HCT116 (cell line): ENCODE results near the gene CCDC70. TPM values are rescaled to one million over a fixed set of nuclear protein-coding genes. Genes with fewer than 3 reads are reported as not detected.

ENCODE experiments used
- ATAC-seq: fragments of 200-7000 bp; cut with Tn5 transposase; 2 replicates; pipeline ENCODE4 v1.9.1; 2020; ENCODE audit warnings: mild to moderate bottlenecking, moderate library complexity
- BruUV-seq: library from RNA; stranded (reverse); fragments of 400-500 nt; replicated peaks from 2 replicates; lab custom pipeline; 2021; lab: Mats Ljungman, UMichigan
- CTCF ChIA-PET: fragments of 300-600 bp; sonication (Branson Sonifier 250); formaldehyde crosslinking; loops from one replicate; lab custom pipeline; 2021; ENCODE audit warnings: antibody characterized with exemption; lab: Charles Lee
- POLR2A ChIA-PET: fragments of 300-600, 350-600 bp; sonication (Branson Sonifier 250); formaldehyde crosslinking; loops from one replicate; lab custom pipeline; 2021; ENCODE audit warnings: antibody characterized with exemption; lab: Charles Lee
- RAD21 ChIA-PET, 2 experiments: fragments of 300-600 bp; sonication (Branson Sonifier 250); formaldehyde crosslinking; loops; one replicate each; lab custom pipeline; 2023; ENCODE audit warnings: low total read pairs in 2 of 2; ENCODE audit not compliant: uncharacterized antibody in 2 of 2, unreplicated experiment in 2 of 2, low non-redundant PET in 1 of 2; lab: Charles Lee
- DNase-seq: peaks from one replicate; pipeline ENCODE4 v3.0.0-alpha.2; 2010; ENCODE audit warnings: low read depth, low spot score
- H2AFZ ChIP-seq: fragments of 200-600 bp; shearing (Covaris generic), sonication (generic); 2 replicates; pipeline ENCODE4 v1.6.1; 2017; ENCODE audit warnings: low read depth, mixed run types, mixed read lengths, antibody characterized with exemption, low read length; ENCODE audit not compliant: poor library complexity, severe bottlenecking
- H3K27ac ChIP-seq: 2 replicates; pipeline ENCODE4 v1.5.1; 2012; ENCODE audit warnings: low read depth, low read length
- H3K27me3 ChIP-seq: fragments of 200-600 bp; sonication (generic); 2 replicates; pipeline ENCODE4 v1.6.1; 2016; ENCODE audit warnings: mixed run types, low read length, mixed read lengths; ENCODE audit not compliant: insufficient read depth
- H3K36me3 ChIP-seq, 2 experiments: fragments of 200-500 bp in 1 of 2; fragments of 200-600 bp in 1 of 2; sonication (Bioruptor generic) in 1 of 2; sonication (generic) in 1 of 2; 2 replicates each; pipeline versions ENCODE4 v1.5.1 to v1.6.1; 2014 to 2016; ENCODE audit warnings: low read length in 2 of 2, inconsistent platforms in 1 of 2, mixed read lengths in 1 of 2, mixed run types in 1 of 2; ENCODE audit not compliant: insufficient read depth in 2 of 2, control insufficient read depth in 1 of 2
- H3K4me1 ChIP-seq, 2 experiments: fragments of 200-600 bp in 1 of 2; sonication (generic) in 1 of 2; 2 replicates each; pipeline versions ENCODE4 v1.5.1 to v1.6.1; 2012 to 2017; ENCODE audit warnings: low read length in 2 of 2, inconsistent platforms in 1 of 2, mild to moderate bottlenecking in 1 of 2, mixed read lengths in 1 of 2, mixed run types in 1 of 2, moderate library complexity in 1 of 2; ENCODE audit not compliant: insufficient read depth in 2 of 2, control insufficient read depth in 1 of 2
- H3K4me2 ChIP-seq: fragments of 200-600 bp; sonication (generic); 2 replicates; pipeline ENCODE4 v1.6.1; 2017; ENCODE audit warnings: mixed run types, low read length, mixed read lengths
- H3K4me3 ChIP-seq, 2 experiments: fragments of 200-600 bp in 1 of 2; sonication (generic) in 1 of 2; replicated peaks in 1 of 2; 2 replicates each; pipeline ENCODE4 v1.5.1; 2011 to 2016; ENCODE audit warnings: low read length in 2 of 2, control low read depth in 1 of 2, low read depth in 1 of 2, mild to moderate bottlenecking in 1 of 2, mixed read lengths in 1 of 2, mixed run types in 1 of 2
- H3K79me2 ChIP-seq: fragments of 200-600 bp; sonication (generic); 2 replicates; pipeline ENCODE4 v1.6.1; 2017; ENCODE audit warnings: mild to moderate bottlenecking, mixed run types, low read length, moderate library complexity, mixed read lengths; ENCODE audit not compliant: insufficient read depth
- H3K9ac ChIP-seq: fragments of 200-600 bp; sonication (generic); 2 replicates; pipeline ENCODE4 v1.6.1; 2016; ENCODE audit warnings: low read length, mixed read lengths
- H3K9me2 ChIP-seq: fragments of 200-600 bp; sonication (generic), shearing (Covaris generic); 2 replicates; pipeline ENCODE4 v1.6.1; 2017; ENCODE audit warnings: mixed run types, mild to moderate bottlenecking, moderate library complexity; ENCODE audit not compliant: insufficient read depth
- H3K9me3 ChIP-seq, 2 experiments: fragments of 200-500 bp in 1 of 2; fragments of 200-600 bp in 1 of 2; sonication (Bioruptor generic) in 1 of 2; sonication (generic) in 1 of 2; 2 replicates each; pipeline ENCODE4 v1.6.1; 2014 to 2017; ENCODE audit warnings: low read length in 2 of 2, mixed read lengths in 2 of 2, inconsistent platforms in 1 of 2, low read depth in 1 of 2, mild to moderate bottlenecking in 1 of 2, mixed run types in 1 of 2, moderate library complexity in 1 of 2; ENCODE audit not compliant: control insufficient read depth in 1 of 2, insufficient read depth in 1 of 2
- H4K20me1 ChIP-seq: fragments of 200-600 bp; sonication (generic), shearing (Covaris generic); 2 replicates; pipeline ENCODE4 v1.6.1; 2017; ENCODE audit warnings: mixed run types, mild to moderate bottlenecking, moderate library complexity; ENCODE audit not compliant: insufficient read depth
- CBX3 ChIP-seq: IDR thresholded peaks from 2 replicates; pipeline ENCODE4 v1.6.1; 2012; ENCODE audit warnings: low read depth
- EGR1 ChIP-seq: IDR thresholded peaks from 2 replicates; pipeline ENCODE4 v1.6.1; 2012; ENCODE audit warnings: low read depth
- ELF1 ChIP-seq: IDR thresholded peaks from 2 replicates; pipeline ENCODE4 v1.6.1; 2012; ENCODE audit warnings: low read depth, borderline replicate concordance
- EZH2 ChIP-seq: fragments of 200-600 bp; sonication (generic); IDR thresholded peaks from 2 replicates; pipeline ENCODE4 v1.6.1; 2017; ENCODE audit warnings: antibody characterized with exemption, mixed run types
- EZH2phosphoT487 ChIP-seq: fragments of 200-600 bp; IDR thresholded peaks from 2 replicates; pipeline ENCODE4 v1.6.1; 2018; ENCODE audit warnings: antibody characterized with exemption, borderline replicate concordance
- FOSL1 ChIP-seq: IDR thresholded peaks from 2 replicates; pipeline ENCODE4 v1.6.1; 2012; ENCODE audit warnings: low read depth
- JUND ChIP-seq: IDR thresholded peaks from 2 replicates; pipeline ENCODE4 v1.6.1; 2012
- MAX ChIP-seq: IDR thresholded peaks from 2 replicates; pipeline ENCODE4 v1.6.1; 2012
- POLR2AphosphoS5 ChIP-seq: IDR thresholded peaks from 2 replicates; pipeline ENCODE4 v1.6.1; 2011; ENCODE audit warnings: mild to moderate bottlenecking, low read depth, low read length, moderate library complexity
- RAD21 ChIP-seq: IDR thresholded peaks from 2 replicates; pipeline ENCODE4 v1.6.1; 2012; ENCODE audit warnings: low read depth, mild to moderate bottlenecking
- REST ChIP-seq: IDR thresholded peaks from 2 replicates; pipeline ENCODE4 v1.6.1; 2012; ENCODE audit warnings: low read depth
- SIN3A ChIP-seq: IDR thresholded peaks from 2 replicates; pipeline ENCODE4 v1.6.1; 2012; ENCODE audit warnings: low read depth
- SP1 ChIP-seq: IDR thresholded peaks from 2 replicates; pipeline ENCODE4 v1.6.1; 2012; ENCODE audit warnings: low read depth
- ZFX ChIP-seq: fragments of 450-650 bp; IDR thresholded peaks from 2 replicates; pipeline ENCODE4 v1.6.1; 2017
- intact Hi-C: fragments of 100-400 bp; cut with micrococcal nuclease; formaldehyde crosslinking; loops from 2 replicates; pipeline ENCODE4 v1.10.0; 2022
- total RNA-seq: library from RNA; stranded (reverse); gene quantifications from one replicate; pipeline ENCODE4 v1.2.1, GENCODE V29; 2021; ENCODE audit not compliant: unreplicated experiment
- TF ChIP-seq, protein P1 (sequence below): IDR thresholded peaks from 2 replicates; pipeline ENCODE4 v1.6.1; 2011; ENCODE audit warnings: mild to moderate bottlenecking, low read length, moderate library complexity; ENCODE audit not compliant: insufficient replicate concordance; ENCODE audit errors: extremely low read depth
- TF ChIP-seq, protein P2 (sequence below): IDR thresholded peaks from 2 replicates; pipeline ENCODE4 v1.6.1; 2012

Gene CCDC70
- total RNA-seq, 1 experiment from 2014 or later, result not detected

DNA sequence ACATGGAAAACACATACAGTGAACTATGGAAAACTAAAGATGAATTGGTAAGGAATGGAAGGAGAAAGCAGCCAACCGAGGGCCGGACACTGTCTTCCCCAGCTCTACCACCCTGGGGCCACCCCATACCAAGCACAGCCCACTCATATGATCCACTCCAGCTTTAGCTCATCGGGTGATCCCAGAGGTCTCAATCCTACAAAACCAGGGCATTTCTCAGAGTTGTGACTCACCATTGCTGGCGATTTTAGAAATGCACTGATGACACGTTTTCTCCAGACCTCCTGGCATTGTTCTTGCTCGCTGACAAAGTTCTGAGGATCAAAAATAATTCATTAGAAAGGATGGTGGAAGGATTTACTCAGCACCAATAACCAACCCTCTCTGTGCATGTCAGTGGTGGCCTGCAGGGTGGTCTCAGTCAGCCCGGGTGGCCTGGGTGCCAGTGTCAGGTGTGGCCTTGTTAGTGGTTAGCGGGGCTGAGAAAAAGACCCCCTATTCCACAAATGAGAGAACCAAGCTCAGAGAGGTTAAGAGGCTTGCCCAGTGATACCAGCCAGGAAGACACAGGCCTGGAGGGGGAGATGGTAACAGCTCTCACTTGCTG is 23.4 kb upstream of the CCDC70 start:
- no peak for TF ChIP-seq EZH2
- TF ChIP-seq REST, result no peak
- TF ChIP-seq SIN3A, result no peak
- TF ChIP-seq EZH2phosphoT487, result no peak
- TF ChIP-seq, protein P1, sequence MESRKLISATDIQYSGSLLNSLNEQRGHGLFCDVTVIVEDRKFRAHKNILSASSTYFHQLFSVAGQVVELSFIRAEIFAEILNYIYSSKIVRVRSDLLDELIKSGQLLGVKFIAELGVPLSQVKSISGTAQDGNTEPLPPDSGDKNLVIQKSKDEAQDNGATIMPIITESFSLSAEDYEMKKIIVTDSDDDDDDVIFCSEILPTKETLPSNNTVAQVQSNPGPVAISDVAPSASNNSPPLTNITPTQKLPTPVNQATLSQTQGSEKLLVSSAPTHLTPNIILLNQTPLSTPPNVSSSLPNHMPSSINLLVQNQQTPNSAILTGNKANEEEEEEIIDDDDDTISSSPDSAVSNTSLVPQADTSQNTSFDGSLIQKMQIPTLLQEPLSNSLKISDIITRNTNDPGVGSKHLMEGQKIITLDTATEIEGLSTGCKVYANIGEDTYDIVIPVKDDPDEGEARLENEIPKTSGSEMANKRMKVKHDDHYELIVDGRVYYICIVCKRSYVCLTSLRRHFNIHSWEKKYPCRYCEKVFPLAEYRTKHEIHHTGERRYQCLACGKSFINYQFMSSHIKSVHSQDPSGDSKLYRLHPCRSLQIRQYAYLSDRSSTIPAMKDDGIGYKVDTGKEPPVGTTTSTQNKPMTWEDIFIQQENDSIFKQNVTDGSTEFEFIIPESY, result no peak
- no peak for TF ChIP-seq MAX
- no peak for TF ChIP-seq POLR2AphosphoS5
- no peak for TF ChIP-seq ZFX
- TF ChIP-seq, protein P2, sequence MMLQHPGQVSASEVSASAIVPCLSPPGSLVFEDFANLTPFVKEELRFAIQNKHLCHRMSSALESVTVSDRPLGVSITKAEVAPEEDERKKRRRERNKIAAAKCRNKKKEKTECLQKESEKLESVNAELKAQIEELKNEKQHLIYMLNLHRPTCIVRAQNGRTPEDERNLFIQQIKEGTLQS, result no peak
- TF ChIP-seq ELF1, result no peak
- TF ChIP-seq SP1, result no peak
- TF ChIP-seq RAD21, result no peak
- TF ChIP-seq EGR1, result no peak
- no peak for TF ChIP-seq CBX3
- no peak for TF ChIP-seq JUND
- no peak for TF ChIP-seq FOSL1
- no peaks in the 10 kb centered on the region for H3K9me2 ChIP-seq
- ATAC-seq, result no peak
- no peak overlapping the region for H3K9ac ChIP-seq
- no peak overlapping the region for H3K4me2 ChIP-seq
- H3K36me3 ChIP-seq, result no peaks in the 10 kb centered on the region
- H3K4me1 ChIP-seq, result no peaks in the 10 kb centered on the region; a peak in 1 of 4 replicates
- no peak overlapping the region for H3K27ac ChIP-seq
- POLR2A ChIA-PET, result no interaction called here
- H2AFZ ChIP-seq, result no peak overlapping the region
- CTCF ChIA-PET, result no interaction called here
- no TSS peak for BruUV-seq
- no peaks in the 10 kb centered on the region for H4K20me1 ChIP-seq
- H3K9me3 ChIP-seq, result no peaks in the 10 kb centered on the region
- intact Hi-C loops, result no loop called here
- RAD21 ChIA-PET, result no interaction called here
- peaks cover 3% of the 10 kb centered on the region; the same call in 1 of the 2 replicates for H3K27me3 ChIP-seq
- no peak for DNase-seq
- no peaks in the 10 kb centered on the region for H3K79me2 ChIP-seq
- no peak overlapping the region for H3K4me3 ChIP-seq
